HUES48 (cell line): ENCODE data around the gene FIBIN.

Experiments
- H3K27ac ChIP-seq: one replicate; pipeline ENCODE4 v1.7.0; 2013; ENCODE audit warnings: low read depth, low read length, inconsistent platforms
- H3K27me3 ChIP-seq: 2 replicates; pipeline ENCODE4 v1.6.1; 2013; ENCODE audit warnings: mild to moderate bottlenecking, low read length; ENCODE audit not compliant: control insufficient read depth, insufficient read depth
- H3K36me3 ChIP-seq: 2 replicates; pipeline ENCODE4 v1.6.1; 2013; ENCODE audit warnings: low read length; ENCODE audit not compliant: control insufficient read depth, insufficient read depth
- H3K4me1 ChIP-seq: 2 replicates; pipeline ENCODE4 v1.6.1; 2013; ENCODE audit warnings: mild to moderate bottlenecking, low read length; ENCODE audit not compliant: control insufficient read depth, insufficient read depth
- H3K4me3 ChIP-seq: 2 replicates; pipeline ENCODE4 v1.5.1; 2013; ENCODE audit warnings: mild to moderate bottlenecking, low read depth, low read length
- H3K9ac ChIP-seq: 2 replicates; pipeline ENCODE4 v1.6.1; 2013; ENCODE audit warnings: mild to moderate bottlenecking, low read depth, low read length, moderate library complexity
- H3K9me3 ChIP-seq: 2 replicates; pipeline ENCODE4 v1.6.1; 2013; ENCODE audit warnings: low read length; ENCODE audit not compliant: control insufficient read depth, insufficient read depth

The FIBIN gene

DNA sequence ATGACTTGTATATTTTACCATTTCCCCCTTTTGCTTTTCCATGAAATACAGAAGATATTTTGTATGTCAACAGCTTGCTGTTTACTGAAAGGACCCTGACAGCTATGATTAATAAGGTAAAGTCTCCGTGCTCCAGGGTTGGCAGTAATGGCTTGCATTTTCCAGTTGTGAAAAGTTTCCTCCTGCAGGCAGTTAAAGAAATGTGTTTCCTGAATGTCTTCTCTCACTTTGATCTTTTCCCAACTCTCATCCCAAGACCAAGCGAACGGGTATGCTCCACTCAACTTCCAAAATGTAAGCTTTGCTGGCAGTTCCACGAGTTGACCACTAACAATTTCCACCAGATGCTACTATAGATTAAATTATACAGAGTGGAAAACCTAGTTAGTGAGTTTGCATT is 8.9 kb downstream of the FIBIN start:
- Histone ChIP-seq H3K4me1 (no peaks in the 10 kb centered on the region), H3K4me3 (no peak overlapping the region), H3K27ac (no peak overlapping the region), H3K9me3 (no peaks in the 10 kb centered on the region), H3K36me3 (no peaks in the 10 kb centered on the region), H3K9ac (no peak overlapping the region), H3K27me3 (no peaks in the 10 kb centered on the region)

DNA sequence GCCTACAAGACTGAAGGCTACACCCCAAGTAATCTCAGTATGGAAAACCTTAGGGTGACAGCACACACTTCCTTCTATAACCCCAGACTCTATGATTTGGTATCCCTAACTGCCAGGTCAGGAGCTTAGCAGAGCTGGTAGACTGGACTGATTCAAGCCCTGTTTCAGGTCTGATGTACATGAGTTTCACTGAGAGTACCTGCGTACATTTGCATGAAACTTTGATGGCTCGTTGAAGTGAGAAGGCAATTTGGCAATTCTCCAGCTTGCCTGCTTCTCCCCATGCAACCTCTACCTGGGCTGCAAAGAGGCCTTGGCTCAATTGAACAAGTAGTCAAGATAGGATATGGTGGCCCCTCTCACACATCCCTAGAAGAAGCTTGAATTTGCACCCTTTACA is 10.2 kb downstream of the FIBIN start:
- no peaks in the 10 kb centered on the region for H3K4me1 ChIP-seq
- H3K36me3 ChIP-seq: no peaks in the 10 kb centered on the region
- no peaks in the 10 kb centered on the region for H3K27me3 ChIP-seq
- H3K9ac ChIP-seq: no peak overlapping the region
- H3K27ac ChIP-seq: no peak overlapping the region
- no peak overlapping the region for H3K4me3 ChIP-seq
- H3K9me3 ChIP-seq: no peaks in the 10 kb centered on the region

DNA sequence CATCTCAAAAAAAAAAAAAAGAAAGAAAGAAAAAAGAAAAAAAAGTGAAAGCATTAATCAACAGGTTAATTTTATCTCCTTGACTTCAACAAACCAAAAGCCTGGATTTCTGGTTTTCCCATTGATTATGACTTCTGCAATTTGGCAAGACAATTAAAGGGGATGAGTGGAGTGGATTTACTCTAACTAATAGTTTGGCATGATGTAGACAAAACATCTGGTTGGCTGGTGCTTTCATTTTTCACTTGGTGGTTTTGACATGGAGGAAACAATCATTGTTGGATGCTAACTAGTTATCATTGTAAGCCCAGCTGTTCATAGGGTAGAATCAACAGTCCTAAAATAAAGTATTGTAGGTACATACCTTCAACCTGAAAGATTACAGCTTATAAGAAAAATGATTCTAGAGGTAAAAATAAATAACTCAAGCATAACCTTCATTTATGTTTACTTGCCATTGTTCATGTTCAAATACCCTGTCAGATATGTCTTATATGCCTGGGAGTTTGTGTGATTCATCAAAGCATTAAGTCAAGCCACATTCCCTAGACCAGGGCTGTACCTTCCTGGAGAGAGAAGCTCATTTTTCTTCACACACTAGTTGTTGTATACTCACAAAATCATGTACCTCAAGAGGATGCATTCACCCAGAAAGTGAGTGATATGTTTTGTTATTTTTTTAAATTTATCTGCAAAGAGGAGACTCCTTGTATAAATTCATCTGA is 15.1 kb downstream of the FIBIN start:
- H3K36me3 ChIP-seq: no peaks in the 10 kb centered on the region

DNA sequence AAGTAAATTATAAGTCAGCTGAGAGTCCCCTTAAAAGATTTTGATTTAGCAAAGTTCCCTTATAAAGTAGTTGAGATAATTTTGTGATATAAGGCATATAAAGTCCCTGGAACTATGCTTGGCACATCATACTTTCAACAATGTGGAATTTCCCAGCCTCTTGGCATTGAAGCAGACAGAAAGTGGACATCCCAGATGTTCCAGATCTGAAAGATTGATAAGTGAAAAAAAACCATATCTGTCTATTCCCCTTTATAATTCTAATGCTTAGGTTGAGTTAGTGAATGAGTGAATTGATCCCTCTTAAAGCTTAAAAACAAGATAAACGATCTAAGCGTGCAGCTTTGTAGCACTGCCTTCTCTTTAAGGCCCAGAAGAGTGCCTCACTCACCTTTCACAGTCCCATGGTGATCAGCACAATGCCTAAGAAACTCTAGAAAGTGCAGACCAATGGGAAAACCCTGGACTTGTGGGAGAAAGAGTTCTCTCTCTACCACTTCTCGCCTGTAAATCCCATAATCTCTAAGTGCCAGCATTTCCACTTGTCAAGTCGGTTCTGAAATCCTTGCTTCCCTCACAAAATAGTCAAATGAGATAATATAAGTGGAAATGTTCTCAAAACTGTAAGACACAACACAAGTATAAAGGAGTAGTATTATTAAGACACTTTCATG is 17.8 kb downstream of the FIBIN start:
- Histone ChIP-seq H3K27me3 (no peaks in the 10 kb centered on the region), H3K9ac (no peak overlapping the region), H3K27ac (no peak overlapping the region), H3K4me3 (no peak overlapping the region), H3K4me1 (peaks cover 4% of the 10 kb centered on the region; the same call in 1 of the 2 replicates), H3K9me3 (no peaks in the 10 kb centered on the region), H3K36me3 (no peaks in the 10 kb centered on the region)

More for the DNA sequence above, 15.1 kb downstream of the FIBIN start:
- Histone ChIP-seq H3K4me3 (no peak overlapping the region), H3K27me3 (no peaks in the 10 kb centered on the region), H3K4me1 (peaks cover 4% of the 10 kb centered on the region; the same call in 1 of the 2 replicates), H3K27ac (no peak overlapping the region), H3K9me3 (no peaks in the 10 kb centered on the region), H3K9ac (no peak overlapping the region)

DNA sequence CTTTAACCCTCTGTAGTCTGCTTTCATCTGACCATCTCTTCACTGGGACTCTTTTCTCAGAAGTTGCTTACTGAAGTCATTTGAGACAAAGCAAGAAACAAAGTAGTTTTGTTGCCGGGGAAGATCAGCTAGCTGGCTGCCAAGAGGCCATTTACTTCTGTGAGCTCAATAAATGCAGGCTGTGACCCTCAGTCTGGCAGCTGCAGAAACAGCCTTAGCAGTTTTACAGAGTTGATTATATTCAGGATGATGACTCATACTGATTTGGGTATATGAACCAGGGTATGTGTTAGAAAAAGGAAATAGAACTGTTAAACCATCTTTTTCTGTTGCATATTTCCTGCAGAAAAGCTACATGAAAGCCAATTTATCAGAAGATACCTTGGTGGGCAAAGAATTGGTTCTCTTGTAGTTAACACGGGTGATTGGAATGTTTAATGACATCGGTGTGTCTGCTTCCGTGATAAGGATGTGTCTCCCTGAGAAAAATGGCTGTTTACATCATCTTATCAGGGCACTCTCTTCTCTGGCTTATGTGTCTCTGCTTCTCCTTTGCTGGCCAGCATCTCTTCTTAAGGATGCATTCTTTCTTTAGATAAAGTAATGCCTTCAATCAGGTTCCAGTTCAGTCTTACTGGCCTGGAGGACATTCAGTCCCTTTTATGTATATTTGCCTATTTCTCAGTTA is 18.5 kb downstream of the FIBIN start:
- Histone ChIP-seq H3K27ac (no peak overlapping the region), H3K4me1 (peaks cover 4% of the 10 kb centered on the region; the same call in 1 of the 2 replicates), H3K9me3 (no peaks in the 10 kb centered on the region), H3K36me3 (no peaks in the 10 kb centered on the region), H3K4me3 (no peak overlapping the region), H3K27me3 (no peaks in the 10 kb centered on the region), H3K9ac (no peak overlapping the region)

DNA sequence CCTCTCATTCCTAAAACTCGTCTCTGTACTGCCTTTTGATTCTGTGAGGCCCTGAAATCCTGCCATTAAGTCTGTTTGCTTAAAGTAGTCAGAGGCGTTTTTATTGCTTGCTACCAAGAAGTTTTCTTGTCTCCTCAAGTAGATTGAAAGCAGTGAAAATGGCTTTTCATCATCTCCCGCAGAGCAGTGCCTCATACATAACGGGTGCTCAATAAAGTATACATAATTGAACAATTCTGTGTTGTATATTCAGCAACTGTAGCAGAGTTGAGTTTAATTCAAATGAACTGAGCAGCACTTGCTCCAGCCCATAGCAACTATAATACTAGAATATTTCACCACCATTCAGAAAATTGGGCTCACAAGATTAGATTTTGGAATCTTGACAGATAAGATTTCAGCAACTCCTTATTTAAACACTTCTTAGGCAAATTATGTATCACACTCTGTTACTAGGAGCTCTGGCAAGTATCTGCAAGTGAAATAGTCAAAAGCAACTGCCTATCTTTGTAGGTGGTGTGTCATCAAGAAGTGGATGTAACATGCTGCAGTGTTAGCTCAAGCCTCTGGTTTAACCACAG is 20.0 kb downstream of the FIBIN start:
- H3K27me3 ChIP-seq: no peaks in the 10 kb centered on the region
- no peak overlapping the region for H3K9ac ChIP-seq
- H3K4me1 ChIP-seq: peaks cover 4% of the 10 kb centered on the region; the same call in 1 of the 2 replicates
- H3K36me3 ChIP-seq: no peaks in the 10 kb centered on the region
- no peak overlapping the region for H3K4me3 ChIP-seq
- no peaks in the 10 kb centered on the region for H3K9me3 ChIP-seq
- H3K27ac ChIP-seq: no peak overlapping the region

DNA sequence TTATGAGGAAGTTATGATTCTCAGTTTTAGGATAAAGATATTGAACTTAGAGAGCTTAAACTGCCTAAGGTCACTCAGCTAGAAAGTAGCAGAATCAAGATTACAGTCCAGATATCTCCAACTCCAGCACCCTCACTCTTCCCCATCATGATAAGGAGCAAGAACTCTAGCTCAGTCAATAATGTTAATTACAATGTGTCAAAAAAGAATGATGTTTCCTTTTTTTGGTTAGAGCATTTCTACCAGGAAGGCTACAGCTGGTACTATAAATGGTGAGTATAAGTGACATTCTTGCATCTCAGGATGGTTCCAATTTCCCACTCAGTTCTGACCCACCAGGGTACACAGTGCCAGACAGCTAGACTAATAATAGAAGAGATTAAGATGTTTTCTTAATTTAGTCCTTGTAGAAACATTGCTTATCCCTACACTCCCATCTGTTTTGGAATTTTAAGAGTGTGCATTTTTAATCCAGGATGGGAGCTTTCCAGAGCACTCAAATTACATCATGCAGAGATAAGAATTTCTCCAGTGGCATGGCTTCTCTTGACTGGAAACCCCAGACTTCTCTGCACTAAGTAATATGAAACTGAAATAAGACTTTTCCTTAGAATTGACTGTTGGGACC is 25.1 kb downstream of the FIBIN start:
- Histone ChIP-seq H3K27me3 (no peaks in the 10 kb centered on the region), H3K36me3 (no peaks in the 10 kb centered on the region), H3K9ac (no peak overlapping the region), H3K27ac (no peak overlapping the region), H3K9me3 (no peaks in the 10 kb centered on the region), H3K4me1 (no peaks in the 10 kb centered on the region), H3K4me3 (no peak overlapping the region)

DNA sequence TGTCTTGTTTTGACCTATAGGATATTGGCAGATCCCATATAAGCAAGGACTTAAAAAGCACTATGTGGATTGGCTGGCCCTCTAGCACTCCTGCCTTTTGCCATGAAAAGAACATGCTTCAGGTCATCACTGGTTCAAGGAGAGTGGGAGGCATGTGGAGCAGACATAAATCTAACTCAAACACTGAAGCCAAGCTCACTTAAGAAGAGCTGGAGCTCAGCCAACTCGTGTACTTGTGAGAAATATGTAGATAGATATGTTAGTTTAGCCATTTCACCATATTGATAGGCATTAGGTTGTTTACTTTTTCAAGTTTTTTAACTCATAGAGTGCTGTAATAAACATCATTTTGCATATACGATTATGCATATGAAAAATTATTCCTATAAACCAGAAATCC is 26.8 kb downstream of the FIBIN start:
- Histone ChIP-seq H3K27ac (no peak overlapping the region), H3K4me3 (no peak overlapping the region), H3K9me3 (no peaks in the 10 kb centered on the region), H3K36me3 (no peaks in the 10 kb centered on the region), H3K4me1 (peaks cover 4% of the 10 kb centered on the region; the same call in 1 of the 2 replicates), H3K27me3 (no peaks in the 10 kb centered on the region), H3K9ac (no peak overlapping the region)

DNA sequence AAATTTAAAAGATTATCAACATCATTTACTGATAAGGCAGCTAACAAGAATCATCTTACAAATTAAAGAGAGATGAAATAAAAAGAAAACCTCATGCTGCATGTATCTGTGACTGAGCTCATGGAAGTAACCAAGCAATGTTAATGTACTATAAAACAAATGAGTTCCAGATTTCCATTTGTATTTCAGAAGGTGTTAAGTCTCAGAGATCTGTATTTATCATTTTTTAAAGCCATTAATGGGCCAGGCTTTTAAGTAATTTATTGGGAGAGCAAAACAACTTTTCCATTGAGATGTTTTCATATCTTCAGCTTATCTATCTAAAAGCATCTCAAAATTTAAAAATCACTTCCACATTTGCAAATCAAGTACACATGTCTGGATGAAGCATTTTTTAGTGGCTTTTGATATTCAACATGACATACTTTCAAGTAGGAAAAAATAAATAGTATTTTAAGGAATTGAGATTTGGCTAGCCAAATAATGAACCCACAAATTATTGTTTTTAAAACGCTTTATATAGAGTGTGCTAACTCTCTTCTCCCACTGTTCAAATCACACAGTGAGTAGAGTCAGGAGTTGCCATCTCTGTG is 28.8 kb downstream of the FIBIN start:
- no peak overlapping the region for H3K4me3 ChIP-seq
- H3K36me3 ChIP-seq: no peaks in the 10 kb centered on the region
- H3K9me3 ChIP-seq: no peaks in the 10 kb centered on the region
- H3K4me1 ChIP-seq: peaks cover 4% of the 10 kb centered on the region; the same call in 1 of the 2 replicates
- no peak overlapping the region for H3K9ac ChIP-seq
- no peaks in the 10 kb centered on the region for H3K27me3 ChIP-seq
- no peak overlapping the region for H3K27ac ChIP-seq

DNA sequence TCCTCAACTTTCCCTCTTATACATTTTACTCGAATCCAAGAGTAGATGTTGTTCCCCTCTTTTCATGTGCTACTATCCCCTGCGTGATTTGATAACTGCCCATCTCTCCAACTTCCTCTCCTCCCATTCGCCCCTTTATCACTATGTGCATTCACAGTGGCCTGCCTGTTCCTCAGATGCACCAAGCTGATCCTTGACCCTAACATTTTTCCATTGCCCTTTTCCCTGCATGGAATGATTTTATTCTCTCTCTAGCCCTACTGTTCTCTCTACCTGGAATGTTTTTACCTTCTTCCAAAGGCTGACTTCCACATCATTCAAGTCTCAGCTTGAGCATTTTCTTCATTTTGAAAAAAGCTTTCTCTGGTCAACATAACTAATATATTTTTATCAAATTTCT is 31.0 kb downstream of the FIBIN start:
- no peaks in the 10 kb centered on the region for H3K36me3 ChIP-seq
- H3K4me1 ChIP-seq: peaks cover 4% of the 10 kb centered on the region; the same call in 1 of the 2 replicates
- no peak overlapping the region for H3K27ac ChIP-seq
- no peaks in the 10 kb centered on the region for H3K27me3 ChIP-seq
- H3K4me3 ChIP-seq: no peak overlapping the region
- H3K9ac ChIP-seq: no peak overlapping the region
- no peaks in the 10 kb centered on the region for H3K9me3 ChIP-seq
